Ovary (tissue), 9 donors: Measurements from ENCODE around the gene ROBO3. TPM values are rescaled to one million over a fixed set of nuclear protein-coding genes. Genes with fewer than 3 reads are reported as not detected.

ENCODE experiments used
- DNase-seq, 5 donors: peaks; one replicate each; pipeline ENCODE4 v3.0.0-alpha.2; 2019 to 2020
- H3K27ac ChIP-seq, 2 donors: fragments of 200-600 bp; one replicate each; pipeline versions ENCODE4 v1.5.1 to v1.8.0; 2019 to 2022
- H3K27me3 ChIP-seq: fragments of 200-600 bp; one replicate; pipeline ENCODE4 v1.8.0; 2022
- H3K36me3 ChIP-seq: fragments of 200-600 bp; sonication (generic); one replicate; pipeline ENCODE4 v1.5.1; 2019
- H3K4me1 ChIP-seq: one replicate; pipeline ENCODE4 v1.8.1; 2013; ENCODE audit warnings: mild to moderate bottlenecking, moderate library complexity; ENCODE audit not compliant: insufficient read depth
- H3K4me3 ChIP-seq: fragments of 200-600 bp; sonication (generic); one replicate; pipeline ENCODE4 v1.5.1; 2017
- H3K9me3 ChIP-seq, 2 donors: fragments of 200-600 bp in 1 of 2; sonication (generic) in 1 of 2; one replicate each; pipeline versions ENCODE4 v1.5.1 to v1.8.1; 2013 to 2019; ENCODE audit warnings: mild to moderate bottlenecking in 1 of 2, moderate library complexity in 1 of 2
- EP300 ChIP-seq: sonication (generic); formaldehyde crosslinking; IDR thresholded peaks from one replicate; pipeline ENCODE4 v1.6.1; 2017; ENCODE audit warnings: antibody characterized with exemption
- POLR2A ChIP-seq: fragments of 450-650 bp; IDR thresholded peaks from one replicate; pipeline ENCODE4 v1.6.1; 2017; ENCODE audit warnings: antibody characterized with exemption, mild to moderate bottlenecking, moderate library complexity
- WGBS, 3 donors: extraction: QIAGEN DNeasy Blood & Tissue Kit in 1 of 3; methylation state at CpG; one replicate each; pipeline versions ENCODE4 v1.1.5 to v1.1.7; 2013 to 2017; 5-methylcytosine and 5-hydroxymethylcytosine counted together
- intact Hi-C, 4 donors: fragments of 100-400 bp; cut with DNase I; formaldehyde crosslinking; loops; one replicate each; pipeline versions ENCODE4 v1.11.0 to v1.15.1; 2022 to 2023
- polyA plus RNA-seq, 2 donors: library from polyadenylated mRNA; stranded (reverse); fragments of 200-250 nt in 1 of 2; fragments of 350-450 nt in 1 of 2; fragmentation: Illumina TruSeq in 1 of 2; extraction: RNeasy Lipid Tissue Mini Kit (QIAGEN cat#74804) in 1 of 2; gene quantifications; one replicate each; pipeline ENCODE4 v1.2.3, GENCODE V29; 2013 to 2014
- total RNA-seq, 7 donors: library from RNA; depleted of rRNA in 2 of 7; stranded (reverse); fragments of >200 nt in 2 of 7; fragmentation: NEBNext Ultra II Directional in 3 of 7; extraction: Animal tissue kit (Norgen Biotek cat#: 25700) in 3 of 7; gene quantifications; one replicate each; pipeline versions ENCODE4 v1.1.0 to v1.2.4, GENCODE V29; 2016 to 2023
- TF ChIP-seq, protein P1 (sequence below), 3 donors: fragments of 450-650 bp in 2 of 3; fragments of 200-600 bp in 1 of 3; IDR thresholded peaks; one replicate each; pipeline versions ENCODE4 v1.5.1 to v1.8.0; 2016 to 2022; ENCODE audit warnings: antibody characterized with exemption in 3 of 3, mild to moderate bottlenecking in 1 of 3
- donor health status: DM: no; HTN: no; CAD: no; lungs with moderate emphysema.
- donor health status: DM: no; HTN: no; CAD: no.
- donor health status: Bipolar disorder and iron deficiency.
- donor health status: DM: yes; HTN: yes; CAD: no.
- donor health status: DM: no; HTN: no; CAD: no.
- donor health status: DM: yes; HTN: yes; CAD: no.

The ROBO3 gene
- total and polyA plus RNA-seq, 9 donors = 15.2 to 90.4 (median 56.7) TPM

DNA sequence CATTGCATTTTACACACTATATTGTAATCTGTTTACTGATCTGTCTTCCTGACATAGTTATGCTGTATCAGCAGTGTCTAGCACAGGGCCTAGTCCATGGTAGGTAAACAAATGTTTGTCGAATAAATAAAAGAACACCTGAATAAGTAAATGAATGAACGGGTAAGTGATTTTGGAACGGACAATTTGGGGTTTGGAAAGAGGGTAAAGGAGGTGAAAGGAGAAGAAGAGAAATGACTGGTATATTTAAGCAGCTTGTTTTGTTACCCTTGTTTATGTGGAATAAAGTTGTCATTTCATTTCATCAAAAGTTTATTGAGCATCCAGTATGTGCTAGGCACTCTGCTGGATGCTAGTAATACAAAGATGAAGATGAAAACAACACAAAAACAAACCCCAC is 53.7 kb downstream of the ROBO3 start, which contains the start of gene HEPN1:
TSS of gene HEPN1 (plus strand) at position 301 of the 400 bp plus-strand sequence.
- TF ChIP-seq, protein P1, sequence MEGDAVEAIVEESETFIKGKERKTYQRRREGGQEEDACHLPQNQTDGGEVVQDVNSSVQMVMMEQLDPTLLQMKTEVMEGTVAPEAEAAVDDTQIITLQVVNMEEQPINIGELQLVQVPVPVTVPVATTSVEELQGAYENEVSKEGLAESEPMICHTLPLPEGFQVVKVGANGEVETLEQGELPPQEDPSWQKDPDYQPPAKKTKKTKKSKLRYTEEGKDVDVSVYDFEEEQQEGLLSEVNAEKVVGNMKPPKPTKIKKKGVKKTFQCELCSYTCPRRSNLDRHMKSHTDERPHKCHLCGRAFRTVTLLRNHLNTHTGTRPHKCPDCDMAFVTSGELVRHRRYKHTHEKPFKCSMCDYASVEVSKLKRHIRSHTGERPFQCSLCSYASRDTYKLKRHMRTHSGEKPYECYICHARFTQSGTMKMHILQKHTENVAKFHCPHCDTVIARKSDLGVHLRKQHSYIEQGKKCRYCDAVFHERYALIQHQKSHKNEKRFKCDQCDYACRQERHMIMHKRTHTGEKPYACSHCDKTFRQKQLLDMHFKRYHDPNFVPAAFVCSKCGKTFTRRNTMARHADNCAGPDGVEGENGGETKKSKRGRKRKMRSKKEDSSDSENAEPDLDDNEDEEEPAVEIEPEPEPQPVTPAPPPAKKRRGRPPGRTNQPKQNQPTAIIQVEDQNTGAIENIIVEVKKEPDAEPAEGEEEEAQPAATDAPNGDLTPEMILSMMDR (IDR thresholded peaks at IDR 0.05) = no peak
- TF ChIP-seq POLR2A (no peak), EP300 (no peak)
- 92 to 94% (median 92%) methylated on average over 3 of the region's 3 CpGs for WGBS, 3 donors

DNA sequence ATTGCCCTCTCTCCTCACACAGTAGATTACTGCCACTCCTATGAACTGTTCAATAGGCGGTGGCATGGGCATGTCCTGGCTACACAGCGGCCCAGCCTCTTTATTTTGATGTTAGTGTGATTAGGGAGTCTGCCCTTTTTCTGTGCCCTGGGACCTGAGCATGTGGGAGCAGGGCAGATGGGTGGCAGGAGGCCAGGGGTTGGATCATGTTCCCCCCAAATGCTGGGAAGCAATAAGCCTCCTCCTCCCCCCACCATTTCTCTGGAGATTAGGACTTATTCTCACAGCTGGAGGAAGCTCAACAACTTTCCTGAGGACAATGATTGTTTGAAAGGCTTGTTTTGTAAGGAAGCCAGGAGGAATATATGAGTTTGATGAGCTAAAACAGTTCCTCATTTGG is 54.7 kb downstream of the ROBO3 start:
- Histone ChIP-seq H3K36me3 (no peaks in the 10 kb centered on the region), H3K27ac (no peak overlapping the region)
- intact Hi-C loops = no loop called here

More for the DNA sequence above, 53.7 kb downstream of the ROBO3 start, which contains the start of gene HEPN1:
- DNase-seq = no peak
- Histone ChIP-seq H3K4me1 (peaks cover 5% of the 10 kb centered on the region), H3K27me3 (no peaks in the 10 kb centered on the region), H3K36me3 (no peaks in the 10 kb centered on the region), H3K27ac (no peak within 1 kb of the TSS), H3K9me3 (no peaks in the 10 kb centered on the region), H3K4me3 (no peak within 1 kb of the TSS)
- intact Hi-C loops = no loop called here

DNA sequence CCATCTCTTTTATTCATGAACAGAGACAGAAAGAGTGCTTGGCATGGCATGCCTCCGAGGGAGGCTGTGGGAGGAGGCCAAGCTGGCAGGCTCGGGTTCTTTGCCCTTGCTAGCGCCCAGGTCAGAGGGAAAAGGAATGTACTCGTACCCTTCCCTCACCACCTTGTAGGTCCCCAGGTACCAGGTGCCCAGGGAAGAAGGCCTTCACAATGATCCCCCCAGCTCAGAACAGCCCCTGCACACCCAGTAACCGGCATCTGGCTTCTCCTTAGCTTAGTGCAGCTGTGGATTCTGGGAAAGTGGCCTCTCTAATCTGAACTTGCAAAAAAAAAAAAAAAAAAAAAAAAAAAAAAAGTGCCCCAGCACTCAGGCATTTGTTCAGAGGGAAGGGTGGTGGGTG is 55.1 kb downstream of the ROBO3 start:
- Histone ChIP-seq H3K27me3 (no peaks in the 10 kb centered on the region), H3K9me3 (no peaks in the 10 kb centered on the region), H3K4me1 (peaks cover 5% of the 10 kb centered on the region), H3K4me3 (no peak overlapping the region), H3K27ac (no peak overlapping the region), H3K36me3 (no peaks in the 10 kb centered on the region)
- intact Hi-C loops = no loop called here
- TF ChIP-seq POLR2A (no peak), EP300 (no peak)
- TF ChIP-seq, protein P1 (IDR thresholded peaks at IDR 0.05) = no peak
- WGBS, 3 donors = 79 to 91% (median 87%) methylated on average over 5 of the region's 5 CpGs
- DNase-seq = no peak

More for the DNA sequence above, 54.7 kb downstream of the ROBO3 start:
- WGBS, 3 donors = 93 to 98% (median 94%) methylated on average over 2 of the region's 2 CpGs
- peaks cover 5% of the 10 kb centered on the region for H3K4me1 ChIP-seq
- no peak overlapping the region for H3K4me3 ChIP-seq
- H3K27me3 ChIP-seq = no peaks in the 10 kb centered on the region
- no peak for TF ChIP-seq POLR2A
- TF ChIP-seq, protein P1 (IDR thresholded peaks at IDR 0.05) = no peak
- no peak for TF ChIP-seq EP300
- DNase-seq = no peak
- H3K9me3 ChIP-seq = no peaks in the 10 kb centered on the region

DNA sequence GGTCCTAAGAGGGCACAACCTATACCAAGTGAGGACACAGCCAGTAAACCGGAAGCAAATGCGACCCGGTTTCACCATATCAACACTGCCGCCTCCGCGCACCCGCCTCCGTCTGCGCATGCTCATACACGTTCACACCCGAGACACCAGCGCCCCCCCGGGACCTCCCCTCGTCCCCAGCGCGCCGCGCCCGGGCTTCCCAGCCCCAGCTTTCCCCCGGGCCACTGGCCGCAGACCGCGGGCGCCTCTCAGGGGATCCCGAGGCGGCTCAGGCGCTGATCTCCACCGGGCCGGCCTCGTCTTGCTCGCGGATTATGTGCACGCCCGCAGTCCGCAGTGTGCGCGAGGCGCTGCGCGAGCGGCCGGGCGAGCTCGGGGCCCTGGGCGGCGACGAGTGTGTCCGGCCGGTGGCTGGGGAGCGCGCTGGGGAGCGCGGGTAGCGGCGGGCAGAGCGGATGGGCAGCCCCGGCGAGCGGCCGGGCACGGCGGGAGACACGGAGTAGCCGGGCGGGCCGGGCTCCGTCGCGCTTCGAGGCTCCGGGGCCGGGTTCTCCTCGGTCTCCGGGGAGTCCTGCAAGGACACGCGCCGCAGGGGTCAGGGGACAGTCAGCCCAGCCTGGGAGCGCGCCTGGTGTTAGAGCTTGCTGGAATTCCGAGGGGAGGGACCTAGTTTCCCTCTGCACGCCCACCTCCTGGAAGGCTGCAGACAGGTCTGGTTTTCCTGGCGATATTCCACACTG is 55.8 kb downstream of the ROBO3 start:
- 4 to 10% (median 7%) methylated on average over 58 to 82 of the region's 82 CpGs for WGBS, 3 donors
- intact Hi-C loops = no loop called here
- TF ChIP-seq POLR2A (no peak), EP300 (no peak)
- TF ChIP-seq, protein P1 (IDR thresholded peaks at IDR 0.05) = no peak
- Histone ChIP-seq H3K4me3 (peak overlapping the region; percentile 37), H3K36me3 (no peaks in the 10 kb centered on the region), H3K9me3 (no peaks in the 10 kb centered on the region), H3K4me1 (peaks cover 5% of the 10 kb centered on the region), H3K27ac (no peak overlapping the region), H3K27me3 (no peaks in the 10 kb centered on the region)
- peak; percentile 82 to 89 (median 86) for DNase-seq
